ENCODE data around the gene IFITM1.
A peak's percentile ranks its signal among the peaks of the same experiment; 100 is the strongest.

IFITM1 gene

DNA sequence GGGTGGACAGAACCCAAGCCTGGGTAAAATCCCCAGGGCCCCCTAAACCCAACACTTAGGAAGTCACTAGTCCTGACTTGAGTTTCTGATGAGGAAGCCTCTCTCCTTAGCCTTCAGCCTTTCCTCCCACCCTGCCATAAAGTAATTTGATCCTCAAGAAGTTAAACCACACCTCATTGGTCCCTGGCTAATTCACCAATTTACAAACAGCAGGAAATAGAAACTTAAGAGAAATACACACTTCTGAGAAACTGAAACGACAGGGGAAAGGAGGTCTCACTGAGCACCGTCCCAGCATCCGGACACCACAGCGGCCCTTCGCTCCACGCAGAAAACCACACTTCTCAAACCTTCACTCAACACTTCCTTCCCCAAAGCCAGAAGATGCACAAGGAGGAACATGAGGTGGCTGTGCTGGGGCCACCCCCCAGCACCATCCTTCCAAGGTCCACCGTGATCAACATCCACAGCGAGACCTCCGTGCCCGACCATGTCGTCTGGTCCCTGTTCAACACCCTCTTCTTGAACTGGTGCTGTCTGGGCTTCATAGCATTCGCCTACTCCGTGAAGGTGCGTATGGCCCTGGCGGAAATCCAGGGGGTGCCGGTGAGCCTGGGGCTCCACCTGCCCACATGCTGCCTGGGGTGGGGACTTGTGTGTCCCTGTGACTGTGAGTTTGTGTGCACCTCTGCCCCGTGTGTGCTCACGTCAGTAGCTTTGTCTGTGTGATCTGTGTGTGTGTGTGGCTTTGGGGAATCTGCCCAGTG is at the start of gene IFITM1:
TSS of gene IFITM1 (plus strand) at position 254 of the 767 bp plus-strand sequence. CDS start at position 385, 131 bp downstream.
- peaks cover 50% of the 10 kb centered on the region for H3K79me2 ChIP-seq (ENCODE audit: insufficient read depth, low read length)
- DNase-seq (peak; percentile 80), ATAC-seq (ENCODE audit: insufficient read depth, low read depth) (peak; percentile 59)
- no peak for TF ChIP-seq EZH2 (IDR thresholded peaks at IDR 0.05; ENCODE audit: borderline replicate concordance, low read depth, low read length, severe bottlenecking)
- TF ChIP-seq, protein P1, sequence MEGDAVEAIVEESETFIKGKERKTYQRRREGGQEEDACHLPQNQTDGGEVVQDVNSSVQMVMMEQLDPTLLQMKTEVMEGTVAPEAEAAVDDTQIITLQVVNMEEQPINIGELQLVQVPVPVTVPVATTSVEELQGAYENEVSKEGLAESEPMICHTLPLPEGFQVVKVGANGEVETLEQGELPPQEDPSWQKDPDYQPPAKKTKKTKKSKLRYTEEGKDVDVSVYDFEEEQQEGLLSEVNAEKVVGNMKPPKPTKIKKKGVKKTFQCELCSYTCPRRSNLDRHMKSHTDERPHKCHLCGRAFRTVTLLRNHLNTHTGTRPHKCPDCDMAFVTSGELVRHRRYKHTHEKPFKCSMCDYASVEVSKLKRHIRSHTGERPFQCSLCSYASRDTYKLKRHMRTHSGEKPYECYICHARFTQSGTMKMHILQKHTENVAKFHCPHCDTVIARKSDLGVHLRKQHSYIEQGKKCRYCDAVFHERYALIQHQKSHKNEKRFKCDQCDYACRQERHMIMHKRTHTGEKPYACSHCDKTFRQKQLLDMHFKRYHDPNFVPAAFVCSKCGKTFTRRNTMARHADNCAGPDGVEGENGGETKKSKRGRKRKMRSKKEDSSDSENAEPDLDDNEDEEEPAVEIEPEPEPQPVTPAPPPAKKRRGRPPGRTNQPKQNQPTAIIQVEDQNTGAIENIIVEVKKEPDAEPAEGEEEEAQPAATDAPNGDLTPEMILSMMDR (IDR thresholded peaks at IDR 0.05; ENCODE audit: borderline replicate concordance, extremely low read depth, low read length, poor library complexity, severe bottlenecking): no peak
- H3K9me3 ChIP-seq (ENCODE audit: insufficient read depth, low read length, severe bottlenecking): no peaks in the 10 kb centered on the region
- H3K36me3 ChIP-seq (ENCODE audit: insufficient read depth, low read length): peaks cover 25% of the 10 kb centered on the region
- H3K27me3 ChIP-seq (ENCODE audit: insufficient read depth, low read length, poor library complexity): no peaks in the 10 kb centered on the region
- H3K9ac ChIP-seq (ENCODE audit: low read depth, low read length): peak within 1 kb of the TSS; percentile 72
- H3K27ac ChIP-seq (ENCODE audit: low read length): peak within 1 kb of the TSS; percentile 83
- peak within 1 kb of the TSS; percentile 88 for H3K4me2 ChIP-seq (ENCODE audit: insufficient read depth, low read length)
- H4K20me1 ChIP-seq (ENCODE audit: insufficient read depth, low read length): peaks cover 19% of the 10 kb centered on the region
- peak within 1 kb of the TSS; percentile 57 for H2AFZ ChIP-seq (ENCODE audit: low read depth, low read length)
- H3K4me1 ChIP-seq (ENCODE audit: insufficient read depth, low read length): peaks cover 68% of the 10 kb centered on the region
- H3K4me3 ChIP-seq (ENCODE audit: low read depth in 1 of 2, low read length in 2 of 2): peak within 1 kb of the TSS; percentile 44 to 64; a peak in 3 of 4 replicates

DNA sequence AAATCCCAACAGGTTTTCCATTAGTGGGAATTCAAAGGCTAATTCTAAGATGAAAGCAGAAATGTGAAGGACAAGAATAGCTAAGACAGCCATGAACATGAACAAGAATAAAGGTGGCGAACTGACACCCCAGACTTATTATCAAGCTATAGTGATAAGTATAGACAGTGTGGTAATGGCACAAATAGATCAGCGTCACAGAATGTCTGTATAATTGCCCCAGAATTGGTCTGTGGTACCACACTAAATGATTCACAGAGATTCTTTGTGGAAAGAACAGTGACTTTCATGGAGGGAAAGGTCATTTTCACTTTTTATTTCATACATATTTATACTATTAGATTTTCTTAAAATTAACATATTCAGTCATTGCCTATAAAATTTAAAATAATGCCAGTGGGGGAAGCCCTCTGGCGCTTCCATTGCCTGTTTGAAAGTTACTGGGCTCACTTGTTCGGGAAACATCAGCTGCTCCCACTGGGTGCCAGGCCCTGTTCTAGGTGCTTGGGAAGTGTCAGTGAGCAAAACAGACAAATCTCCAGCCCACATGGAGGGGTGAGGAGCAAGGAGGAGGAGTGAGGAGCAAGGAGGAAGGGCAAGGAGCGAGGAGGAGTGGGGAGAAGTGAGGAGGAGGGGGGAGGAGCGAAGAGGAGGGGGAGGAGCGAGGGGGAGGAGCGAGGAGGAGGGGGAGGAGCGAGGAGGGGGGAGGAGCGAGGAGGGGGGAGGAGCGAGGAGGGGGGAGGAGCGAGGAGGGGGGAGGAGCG is 47.0 kb upstream of the IFITM1 start:
- Histone ChIP-seq H3K9me3 (ENCODE audit: insufficient read depth, low read length, severe bottlenecking) (peaks cover 4% of the 10 kb centered on the region), H3K4me3 (ENCODE audit: low read depth in 1 of 2, low read length in 2 of 2) (peak overlapping the region in 1 of 2 experiments; percentile 49; a peak in 1 of 4 replicates), H2AFZ (ENCODE audit: low read depth, low read length) (peak overlapping the region; percentile 67; the same call in 1 of the 2 replicates), H3K9ac (ENCODE audit: low read depth, low read length) (no peak overlapping the region), H3K36me3 (ENCODE audit: insufficient read depth, low read length) (no peaks in the 10 kb centered on the region), H3K79me2 (ENCODE audit: insufficient read depth, low read length) (no peaks in the 10 kb centered on the region), H3K4me2 (ENCODE audit: insufficient read depth, low read length) (peak overlapping the region; percentile 49; the same call in 1 of the 2 replicates), H3K27me3 (ENCODE audit: insufficient read depth, low read length, poor library complexity) (no peaks in the 10 kb centered on the region), H3K27ac (ENCODE audit: low read length) (peak overlapping the region; percentile 55), H3K4me1 (ENCODE audit: insufficient read depth, low read length) (peaks cover 37% of the 10 kb centered on the region), H4K20me1 (ENCODE audit: insufficient read depth, low read length) (no peaks in the 10 kb centered on the region)
- DNase-seq (no peak), ATAC-seq (ENCODE audit: insufficient read depth, low read depth) (no peak)
- no peak for TF ChIP-seq EZH2 (IDR thresholded peaks at IDR 0.05; ENCODE audit: borderline replicate concordance, low read depth, low read length, severe bottlenecking)
- TF ChIP-seq, protein P1 (IDR thresholded peaks at IDR 0.05; ENCODE audit: borderline replicate concordance, extremely low read depth, low read length, poor library complexity, severe bottlenecking): no peak

DNA sequence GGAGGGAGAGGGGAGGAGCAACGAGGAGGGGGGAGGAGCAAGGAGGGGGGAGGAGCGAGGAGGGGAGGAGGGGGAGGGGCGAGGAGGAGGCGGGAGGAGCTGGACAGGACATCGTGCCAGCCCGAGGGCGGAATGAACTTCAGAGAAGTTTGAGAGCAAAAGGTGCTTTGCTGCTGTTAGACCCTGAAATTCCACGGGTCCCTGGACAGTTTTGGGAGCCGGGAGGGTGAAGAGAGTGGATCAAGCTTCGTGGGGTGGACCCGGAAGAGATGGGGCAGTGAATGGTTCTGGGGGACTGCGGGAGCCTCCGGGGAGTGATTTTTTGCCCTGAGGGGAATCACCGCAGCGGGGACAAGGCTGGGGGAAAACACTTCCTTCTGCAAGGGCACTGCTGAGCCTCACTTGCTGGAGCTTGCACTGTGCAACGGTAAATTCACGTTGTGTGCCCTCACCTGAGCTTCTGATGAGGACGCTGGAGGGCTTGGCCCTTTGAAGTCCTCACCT is 46.3 kb upstream of the IFITM1 start:
- Histone ChIP-seq H3K4me2 (ENCODE audit: insufficient read depth, low read length) (peak overlapping the region; percentile 94), H3K27me3 (ENCODE audit: insufficient read depth, low read length, poor library complexity) (no peaks in the 10 kb centered on the region), H3K4me3 (ENCODE audit: low read depth in 1 of 2, low read length in 2 of 2) (peak overlapping the region; percentile 27 to 69; a peak in 3 of 4 replicates), H3K4me1 (ENCODE audit: insufficient read depth, low read length) (peaks cover 37% of the 10 kb centered on the region), H4K20me1 (ENCODE audit: insufficient read depth, low read length) (no peaks in the 10 kb centered on the region), H3K79me2 (ENCODE audit: insufficient read depth, low read length) (no peaks in the 10 kb centered on the region), H2AFZ (ENCODE audit: low read depth, low read length) (peak overlapping the region; percentile 78), H3K36me3 (ENCODE audit: insufficient read depth, low read length) (no peaks in the 10 kb centered on the region), H3K9me3 (ENCODE audit: insufficient read depth, low read length, severe bottlenecking) (peaks cover 4% of the 10 kb centered on the region), H3K27ac (ENCODE audit: low read length) (peak overlapping the region; percentile 99), H3K9ac (ENCODE audit: low read depth, low read length) (peak overlapping the region; percentile 93)
- ATAC-seq (ENCODE audit: insufficient read depth, low read depth) (peak; percentile 20; the same call in 2 of the 3 replicates), DNase-seq (peak; percentile 50)
- TF ChIP-seq EZH2 (IDR thresholded peaks at IDR 0.05; ENCODE audit: borderline replicate concordance, low read depth, low read length, severe bottlenecking): no peak
- TF ChIP-seq, protein P1 (IDR thresholded peaks at IDR 0.05; ENCODE audit: borderline replicate concordance, extremely low read depth, low read length, poor library complexity, severe bottlenecking): no peak

All from DND-41 (cell line).